HG03097 (cell line): ENCODE results near the gene XBP1.
"Not testable (repeated sequence)": the region's sequence is repeated elsewhere in the genome, so short reads cannot be mapped to it uniquely, and the experiment has no call there.

ENCODE experiments used
- ATAC-seq: cut with Tn5 transposase; IDR thresholded peaks from one replicate; pipeline ENCODE4 v1.9.1; 2021; ENCODE audit not compliant: unreplicated experiment, low FRiP score

XBP1 gene

DNA sequence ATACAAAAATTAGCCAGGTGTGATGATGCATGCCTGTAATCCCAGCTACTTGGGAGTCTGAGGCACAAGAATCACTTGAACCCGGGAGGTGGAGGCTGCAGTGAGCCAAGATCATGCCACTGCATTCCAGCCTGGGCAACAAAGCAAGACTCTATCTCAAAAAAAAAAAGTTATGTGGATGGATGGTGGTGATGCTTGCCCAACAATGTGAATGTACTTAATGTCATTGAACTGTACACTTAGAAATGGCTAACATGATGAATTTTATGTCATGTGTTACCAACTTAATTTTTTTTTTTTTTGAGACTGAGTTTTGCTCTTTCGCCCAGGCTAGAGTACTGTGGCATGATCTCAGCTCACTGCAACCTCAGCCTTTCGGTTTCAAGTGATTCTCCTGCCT is 45.9 kb downstream of the XBP1 start:
- not testable (repeated sequence) for ATAC-seq

GRCh38 chr22:28750471-28750881 is 49.9 kb downstream of the XBP1 start:
- ATAC-seq = no peak
